ENCODE measurements around the gene SLC43A1.

The SLC43A1 gene

DNA sequence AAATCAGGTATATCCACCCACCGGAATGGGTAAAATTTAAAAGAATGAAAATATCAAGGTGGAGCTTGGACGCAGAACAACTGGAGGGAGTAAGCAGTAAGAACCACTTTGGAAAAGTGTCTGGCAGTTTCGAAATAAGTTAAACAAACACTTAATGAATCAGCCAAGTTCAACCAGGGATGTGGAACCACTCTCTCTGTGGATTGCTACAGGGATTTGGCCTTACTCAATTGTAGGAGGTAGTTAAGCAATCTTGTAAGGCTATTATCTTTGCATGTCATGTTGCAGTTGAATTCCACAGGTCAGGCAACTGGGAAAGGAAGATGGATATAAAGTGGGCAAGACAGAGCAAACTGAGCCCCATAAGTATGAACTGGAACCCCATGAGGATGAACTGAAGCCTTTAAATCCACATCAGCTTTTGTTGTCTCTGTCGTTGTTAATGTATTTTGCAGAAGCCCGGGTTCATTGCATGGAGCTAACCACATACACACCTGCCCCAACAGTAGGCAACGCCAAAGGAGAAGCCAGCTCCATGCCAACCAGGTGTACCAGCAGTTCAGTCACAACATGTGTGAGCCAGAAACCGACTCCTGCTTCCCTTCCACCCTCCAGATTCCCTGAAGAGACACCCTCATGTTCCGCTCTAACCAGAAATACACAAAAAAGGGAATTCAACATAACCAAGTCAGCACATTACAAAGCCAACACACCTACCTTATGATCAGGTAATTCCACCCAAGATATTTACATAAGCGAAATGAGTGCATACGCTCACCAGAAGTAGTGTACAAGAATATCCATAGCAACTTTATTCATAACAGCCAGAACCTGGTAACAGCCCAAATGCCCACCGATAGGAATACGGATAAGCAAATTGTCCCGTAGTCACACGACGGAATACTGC, 80.6 kb downstream of the SLC43A1 start:
- FAIRE-seq (no peak), DNase-seq (ENCODE audit: low spot score) (no peak)
